Caki2 (cell line): ENCODE measurements around the gene TUBGCP3. TPM values are rescaled to one million over a fixed set of nuclear protein-coding genes. Genes with fewer than 3 reads are reported as not detected.

Experiments
- DNase-seq: peaks from one replicate; pipeline ENCODE4 v3.0.0-alpha.2; 2015; ENCODE audit warnings: low read depth
- in situ Hi-C: cut with HindIII; loops from 2 replicates; pipeline ENCODE4 v1.10.0; 2016; ENCODE audit warnings: low sequenced_read_pairs, low pct_unique_long_range_greater_than_20kb, mixed read lengths
- total RNA-seq: library from RNA; depleted of rRNA; stranded (reverse); fragments of >200 nt; shearing (Covaris generic); gene quantifications from 2 replicates; pipeline ENCODE4 v1.2.3, GENCODE V29; 2014; ENCODE audit warnings: low replicate concordance

The TUBGCP3 gene
- total RNA-seq, 1 experiment from 2014 or later: 10.9 TPM

GRCh38 chr13:112451512-112452379, 136.2 kb downstream of the TUBGCP3 start:
- in situ Hi-C loops: no loop called here
- DNase-seq: no peak

GRCh38 chr13:112450904-112451240, 137.1 kb downstream of the TUBGCP3 start:
- in situ Hi-C loops: no loop called here
- no peak for DNase-seq

- in situ Hi-C loops: no loop called here
- no peak for DNase-seq
Observed at GRCh38 chr13:112450118-112450903, 137.6 kb downstream of the TUBGCP3 start.

- no peak for DNase-seq
- in situ Hi-C loops: no loop called here
Observed at GRCh38 chr13:112449545-112449930, 138.4 kb downstream of the TUBGCP3 start.

GRCh38 chr13:112448621-112449544, 139.1 kb downstream of the TUBGCP3 start:
- DNase-seq: no peak
- in situ Hi-C loops: no loop called here

- in situ Hi-C loops: no loop called here
- DNase-seq: no peak
Observed at GRCh38 chr13:112447761-112448603, 140.0 kb downstream of the TUBGCP3 start.

GRCh38 chr13:112447306-112447705, 140.6 kb downstream of the TUBGCP3 start:
- no peak for DNase-seq
- in situ Hi-C loops: no loop called here

- no peak for DNase-seq
- in situ Hi-C loops: no loop called here
Observed at GRCh38 chr13:112446867-112447266, 141.1 kb downstream of the TUBGCP3 start.

- in situ Hi-C loops: no loop called here
- no peak for DNase-seq
Observed at GRCh38 chr13:112446347-112446861, 141.5 kb downstream of the TUBGCP3 start.

GRCh38 chr13:112445411-112446271, 142.3 kb downstream of the TUBGCP3 start:
- DNase-seq: no peak
- in situ Hi-C loops: no loop called here

GRCh38 chr13:112444416-112445399, 143.2 kb downstream of the TUBGCP3 start:
- in situ Hi-C loops: no loop called here
- no peak for DNase-seq

- peak; percentile 13 for DNase-seq
- in situ Hi-C loops: no loop called here
Observed at GRCh38 chr13:112443995-112444311, 144.0 kb downstream of the TUBGCP3 start.

- in situ Hi-C loops: no loop called here
- DNase-seq: no peak
Observed at GRCh38 chr13:112443191-112443994, 144.6 kb downstream of the TUBGCP3 start.

GRCh38 chr13:112442483-112443090, 145.4 kb downstream of the TUBGCP3 start:
- in situ Hi-C loops: no loop called here
- DNase-seq: no peak
